T follicular helper cell (primary cell): ENCODE data around the gene ADAM12.
"Not testable (repeated sequence)": the region's sequence is repeated elsewhere in the genome, so short reads cannot be mapped to it uniquely, and the experiment has no call there.

Experiments used
- DNase-seq: peaks from one replicate; pipeline ENCODE4 v3.0.0-alpha.2; 2020; ENCODE audit warnings: low read depth

ADAM12 gene

GRCh38 chr10:126263006-126263676 is 125.1 kb downstream of the ADAM12 start:
- DNase-seq, result no peak

- DNase-seq, result no peak
Measured at GRCh38 chr10:126262233-126262838, 125.9 kb downstream of the ADAM12 start.

GRCh38 chr10:126259760-126260479 is 128.4 kb downstream of the ADAM12 start:
- no peak for DNase-seq

- no peak for DNase-seq
Measured at GRCh38 chr10:126256864-126257263, 131.4 kb downstream of the ADAM12 start.

GRCh38 chr10:126255313-126255712 is 133.0 kb downstream of the ADAM12 start:
- DNase-seq, result no peak

GRCh38 chr10:126253611-126253998 is 134.7 kb downstream of the ADAM12 start:
- no peak for DNase-seq

GRCh38 chr10:126252884-126253610 is 135.2 kb downstream of the ADAM12 start:
- no peak for DNase-seq

GRCh38 chr10:126251778-126252407 is 136.4 kb downstream of the ADAM12 start:
- no peak for DNase-seq

- no peak for DNase-seq
Measured at GRCh38 chr10:126250527-126251310, 137.6 kb downstream of the ADAM12 start.

- no peak for DNase-seq
Measured at GRCh38 chr10:126250045-126250444, 138.2 kb downstream of the ADAM12 start.

GRCh38 chr10:126247446-126247975 is 140.8 kb downstream of the ADAM12 start:
- no peak for DNase-seq

- DNase-seq, result not testable (repeated sequence)
Measured at GRCh38 chr10:126246396-126246795, 141.9 kb downstream of the ADAM12 start.

- no peak for DNase-seq
Measured at GRCh38 chr10:126245501-126245900, 142.8 kb downstream of the ADAM12 start.

GRCh38 chr10:126243971-126244370 is 144.3 kb downstream of the ADAM12 start:
- DNase-seq, result no peak

GRCh38 chr10:126243306-126243705 is 145.0 kb downstream of the ADAM12 start:
- DNase-seq, result no peak

GRCh38 chr10:126242397-126243260 is 145.6 kb downstream of the ADAM12 start:
- no peak for DNase-seq

- DNase-seq, result no peak
Measured at GRCh38 chr10:126240483-126240882, 147.8 kb downstream of the ADAM12 start.

- no peak for DNase-seq
Measured at GRCh38 chr10:126239844-126240243, 148.4 kb downstream of the ADAM12 start.

GRCh38 chr10:126235979-126236851 is 152.1 kb downstream of the ADAM12 start:
- DNase-seq, result no peak
